PC-9 (cell line): Measurements from ENCODE around the gene CYP11A1. TPM values are rescaled to one million over a fixed set of nuclear protein-coding genes. Genes with fewer than 3 reads are reported as not detected.

Experiments used
- BruUV-seq: library from RNA; stranded (reverse); fragments of 400-500 nt; replicated peaks from 2 replicates; lab custom pipeline; 2021; lab: Mats Ljungman, UMichigan
- CTCF ChIA-PET: fragments of 300-600 bp; sonication (Branson Sonifier 250); formaldehyde crosslinking; loops from one replicate; lab custom pipeline; 2022; ENCODE audit warnings: antibody characterized with exemption; lab: Charles Lee
- POLR2A ChIA-PET: fragments of 300-600 bp; sonication (Branson Sonifier 250); formaldehyde crosslinking; loops from one replicate; lab custom pipeline; 2022; ENCODE audit warnings: antibody characterized with exemption; ENCODE audit not compliant: unreplicated experiment; lab: Charles Lee
- DNase-seq, 2 experiments: peaks; one replicate each; pipeline versions ENCODE4 v3.0.0 to v3.0.0-alpha.2; 2015 to 2022; ENCODE audit warnings: mixed read lengths in 1 of 2
- H2AFZ ChIP-seq: fragments of 200-600 bp; sonication (generic); 2 replicates; pipeline ENCODE4 v1.8.1; 2017; ENCODE audit warnings: antibody characterized with exemption
- H3F3A ChIP-seq: fragments of 200-600 bp; sonication (generic); 2 replicates; pipeline ENCODE4 v1.8.1; 2017; ENCODE audit warnings: antibody characterized with exemption, mild to moderate bottlenecking, low read depth; ENCODE audit not compliant: insufficient read depth
- H3K27ac ChIP-seq: fragments of 200-600 bp; sonication (generic); 2 replicates; pipeline ENCODE4 v1.6.1; 2016; ENCODE audit warnings: mixed run types
- H3K27me3 ChIP-seq: fragments of 200-600 bp; sonication (generic); 2 replicates; pipeline ENCODE4 v1.6.1; 2016; ENCODE audit warnings: low read depth, mixed run types; ENCODE audit not compliant: insufficient read depth
- H3K36me3 ChIP-seq: fragments of 200-600 bp; sonication (generic); 2 replicates; pipeline ENCODE4 v1.6.1; 2016; ENCODE audit warnings: low read depth, mixed run types
- H3K4me1 ChIP-seq: fragments of 200-600 bp; sonication (generic); replicated peaks from 2 replicates; pipeline ENCODE4 v1.6.1; 2016; ENCODE audit warnings: mixed run types; ENCODE audit not compliant: insufficient read depth
- H3K4me2 ChIP-seq: fragments of 200-600 bp; sonication (generic); 2 replicates; pipeline ENCODE4 v1.6.1; 2017; ENCODE audit warnings: mixed run types
- H3K4me3 ChIP-seq: fragments of 200-600 bp; sonication (generic); 2 replicates; pipeline ENCODE4 v1.6.1; 2016; ENCODE audit warnings: mixed run types
- H3K79me2 ChIP-seq: fragments of 200-600 bp; sonication (generic); 2 replicates; pipeline ENCODE4 v1.6.1; 2017; ENCODE audit warnings: low read depth, mixed run types
- H3K9me2 ChIP-seq: fragments of 200-600 bp; sonication (generic); 2 replicates; pipeline ENCODE4 v1.8.1; 2017; ENCODE audit warnings: mild to moderate bottlenecking; ENCODE audit not compliant: insufficient read depth
- H3K9me3 ChIP-seq: fragments of 200-600 bp; sonication (generic); 2 replicates; pipeline ENCODE4 v1.8.1; 2016; ENCODE audit warnings: low read depth; ENCODE audit not compliant: insufficient read depth
- H4K20me1 ChIP-seq: fragments of 200-600 bp; sonication (generic); 2 replicates; pipeline ENCODE4 v1.8.1; 2017; ENCODE audit not compliant: insufficient read depth
- EZH2 ChIP-seq: fragments of 200-600 bp; sonication (generic); IDR thresholded peaks from 2 replicates; pipeline ENCODE4 v1.8.0; 2017; ENCODE audit warnings: antibody characterized with exemption, low read depth
- intact Hi-C: fragments of 100-400 bp; cut with micrococcal nuclease; formaldehyde crosslinking; loops from one replicate; pipeline ENCODE4 v1.10.0; 2022; ENCODE audit not compliant: unreplicated experiment
- total RNA-seq: library from RNA; stranded (reverse); gene quantifications from 2 replicates; pipeline ENCODE4 v1.2.3, GENCODE V29; 2021
- TF ChIP-seq, protein P1 (sequence below): fragments of 200-600 bp; sonication (generic); conservative IDR thresholded peaks from 2 replicates; pipeline ENCODE4 v1.6.1; 2017; ENCODE audit warnings: mixed run types, antibody characterized with exemption, mild to moderate bottlenecking, moderate library complexity

The CYP11A1 gene
- total RNA-seq, 1 experiment from 2014 or later = 7.1 TPM

GRCh38 chr15:74326746-74327145, 40.7 kb downstream of the CYP11A1 start:
- intact Hi-C loops = no loop called here
- Histone ChIP-seq H3K4me1 (no peaks in the 10 kb centered on the region), H3K9me2 (no peaks in the 10 kb centered on the region), H3K4me3 (no peak overlapping the region), H3K27ac (no peak overlapping the region), H3K27me3 (no peaks in the 10 kb centered on the region), H4K20me1 (no peaks in the 10 kb centered on the region), H2AFZ (no peak overlapping the region), H3K4me2 (no peak overlapping the region), H3K36me3 (no peaks in the 10 kb centered on the region), H3K79me2 (no peaks in the 10 kb centered on the region), H3F3A (no peaks in the 10 kb centered on the region), H3K9me3 (no peaks in the 10 kb centered on the region)
- no peak for DNase-seq
- BruUV-seq = no TSS peak
- TF ChIP-seq EZH2 = no peak
- TF ChIP-seq, protein P1, sequence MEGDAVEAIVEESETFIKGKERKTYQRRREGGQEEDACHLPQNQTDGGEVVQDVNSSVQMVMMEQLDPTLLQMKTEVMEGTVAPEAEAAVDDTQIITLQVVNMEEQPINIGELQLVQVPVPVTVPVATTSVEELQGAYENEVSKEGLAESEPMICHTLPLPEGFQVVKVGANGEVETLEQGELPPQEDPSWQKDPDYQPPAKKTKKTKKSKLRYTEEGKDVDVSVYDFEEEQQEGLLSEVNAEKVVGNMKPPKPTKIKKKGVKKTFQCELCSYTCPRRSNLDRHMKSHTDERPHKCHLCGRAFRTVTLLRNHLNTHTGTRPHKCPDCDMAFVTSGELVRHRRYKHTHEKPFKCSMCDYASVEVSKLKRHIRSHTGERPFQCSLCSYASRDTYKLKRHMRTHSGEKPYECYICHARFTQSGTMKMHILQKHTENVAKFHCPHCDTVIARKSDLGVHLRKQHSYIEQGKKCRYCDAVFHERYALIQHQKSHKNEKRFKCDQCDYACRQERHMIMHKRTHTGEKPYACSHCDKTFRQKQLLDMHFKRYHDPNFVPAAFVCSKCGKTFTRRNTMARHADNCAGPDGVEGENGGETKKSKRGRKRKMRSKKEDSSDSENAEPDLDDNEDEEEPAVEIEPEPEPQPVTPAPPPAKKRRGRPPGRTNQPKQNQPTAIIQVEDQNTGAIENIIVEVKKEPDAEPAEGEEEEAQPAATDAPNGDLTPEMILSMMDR = no peak
- ChIA-PET CTCF (no interaction called here), POLR2A (no interaction called here)

- no peak overlapping the region for H3K27ac ChIP-seq
- H3F3A ChIP-seq = no peaks in the 10 kb centered on the region
- H3K9me2 ChIP-seq = no peaks in the 10 kb centered on the region
- H3K4me1 ChIP-seq = no peaks in the 10 kb centered on the region
- POLR2A ChIA-PET = no interaction called here
- no peaks in the 10 kb centered on the region for H3K79me2 ChIP-seq
- no TSS peak for BruUV-seq
- no peak overlapping the region for H3K4me3 ChIP-seq
- TF ChIP-seq, protein P1 = no peak
- TF ChIP-seq EZH2 = no peak
- no peak for DNase-seq
- no peaks in the 10 kb centered on the region for H3K27me3 ChIP-seq
- no peaks in the 10 kb centered on the region for H3K9me3 ChIP-seq
- no peaks in the 10 kb centered on the region for H4K20me1 ChIP-seq
- H3K4me2 ChIP-seq = no peak overlapping the region
- no peaks in the 10 kb centered on the region for H3K36me3 ChIP-seq
- H2AFZ ChIP-seq = no peak overlapping the region
- CTCF ChIA-PET = no interaction called here
- intact Hi-C loops = loop anchor here (5.0 kb wide), 1 partner anchor 452 kb away; the partner anchor contains the start of gene TBC1D21
These were observed 42.7 kb downstream of the CYP11A1 start for GRCh38 chr15:74324714-74325113.

GRCh38 chr15:74322558-74323180, 44.8 kb downstream of the CYP11A1 start:
- H3K36me3 ChIP-seq = no peaks in the 10 kb centered on the region
- no peak overlapping the region for H3K27ac ChIP-seq
- H3K27me3 ChIP-seq = no peaks in the 10 kb centered on the region
- no peaks in the 10 kb centered on the region for H3K79me2 ChIP-seq
- no peaks in the 10 kb centered on the region; the same call in 1 of the 2 replicates for H3F3A ChIP-seq
- TF ChIP-seq, protein P1 = peak; percentile 91
- TF ChIP-seq EZH2 = no peak
- intact Hi-C loops = loop anchor here (1.0 to 5.0 kb wide), 5 partner anchors 195 to 450 kb away; partner anchors contain the start of gene TBC1D21
- ChIA-PET CTCF (interaction anchor here (0.5 to 1.6 kb wide), 9 partner anchors 11 to 1045 kb away, joined by 3 to 10 read pairs (median 4); no protein-coding TSS in a partner anchor), POLR2A (interaction anchor here (0.6 kb wide), 2 partner anchors 78 to 1036 kb away, joined by 5 to 8 read pairs; no protein-coding TSS in a partner anchor)
- H3K4me2 ChIP-seq = no peak overlapping the region
- no peak overlapping the region for H2AFZ ChIP-seq
- DNase-seq = peak; percentile 56 to 70
- H4K20me1 ChIP-seq = no peaks in the 10 kb centered on the region
- BruUV-seq = no TSS peak
- no peaks in the 10 kb centered on the region for H3K9me2 ChIP-seq
- H3K4me3 ChIP-seq = no peak overlapping the region
- H3K4me1 ChIP-seq = no peaks in the 10 kb centered on the region
- H3K9me3 ChIP-seq = no peaks in the 10 kb centered on the region
